ENCODE data around the gene TSPAN9.

TSPAN9 gene

GRCh38 chr12:3147260-3147659 is 70.1 kb downstream of the TSPAN9 start:
- TF ChIP-seq CTCF (IDR thresholded peaks at IDR 0.05; ENCODE audit: extremely low read depth, missing control alignments): no peak
- no peak for DNase-seq (ENCODE audit: low spot score)

- TF ChIP-seq CTCF (IDR thresholded peaks at IDR 0.05; ENCODE audit: extremely low read depth, missing control alignments): no peak
- no peak for DNase-seq (ENCODE audit: low spot score)
These were observed 71.3 kb downstream of the TSPAN9 start for GRCh38 chr12:3148366-3149000.

- no peak for TF ChIP-seq CTCF (IDR thresholded peaks at IDR 0.05; ENCODE audit: extremely low read depth, missing control alignments)
- DNase-seq (ENCODE audit: low spot score): no peak
These were observed 72.5 kb downstream of the TSPAN9 start for GRCh38 chr12:3149515-3150307.

- DNase-seq (ENCODE audit: low spot score): no peak
- TF ChIP-seq CTCF (IDR thresholded peaks at IDR 0.05; ENCODE audit: extremely low read depth, missing control alignments): no peak
These were observed 73.1 kb downstream of the TSPAN9 start for GRCh38 chr12:3150308-3150670.

DNA sequence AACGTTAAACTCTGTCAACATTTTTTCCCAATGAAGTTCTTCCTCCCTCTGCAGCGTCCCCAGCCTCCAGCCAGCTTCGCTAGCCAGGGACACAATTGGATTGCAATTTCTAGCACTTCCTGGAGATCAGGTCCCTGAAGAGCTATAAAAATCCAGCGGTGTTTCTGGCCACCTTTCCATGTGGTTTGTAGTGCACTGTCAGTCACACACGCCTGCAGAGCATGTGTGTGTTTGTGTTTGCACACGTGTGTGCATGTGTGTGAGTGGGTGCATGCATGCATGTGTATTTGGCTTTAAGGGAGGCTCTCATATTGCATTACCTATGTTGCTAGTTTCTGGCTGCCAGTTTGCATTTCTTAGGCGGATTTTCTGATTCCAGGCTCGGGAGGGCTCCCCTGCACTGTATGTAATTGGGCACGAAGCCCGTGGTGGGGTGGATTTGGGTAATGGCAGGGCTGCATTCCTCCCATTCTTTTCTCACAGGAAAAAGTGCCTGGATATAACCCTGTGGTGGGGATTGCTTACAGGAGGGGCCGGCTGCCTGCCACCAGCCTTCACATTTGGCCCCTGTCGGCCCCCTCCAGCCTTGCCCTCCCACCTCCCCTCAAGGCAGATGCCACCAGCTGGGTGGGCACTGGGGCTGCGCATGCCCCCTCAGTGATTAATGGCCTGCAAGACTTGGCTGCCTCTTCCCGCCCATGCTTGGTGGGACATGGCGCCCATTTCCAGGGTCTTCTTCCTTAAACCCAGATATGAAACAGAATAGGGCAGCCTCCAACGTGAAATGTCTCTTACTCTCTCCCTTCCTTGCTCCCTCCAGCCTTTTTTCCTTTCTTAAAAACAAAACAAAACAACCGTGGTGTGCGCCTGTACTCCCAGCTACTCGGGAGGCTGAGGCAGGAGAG is 74.0 kb downstream of the TSPAN9 start:
- no peak for TF ChIP-seq CTCF (IDR thresholded peaks at IDR 0.05; ENCODE audit: extremely low read depth, missing control alignments)
- no peak for DNase-seq (ENCODE audit: low spot score)

DNA sequence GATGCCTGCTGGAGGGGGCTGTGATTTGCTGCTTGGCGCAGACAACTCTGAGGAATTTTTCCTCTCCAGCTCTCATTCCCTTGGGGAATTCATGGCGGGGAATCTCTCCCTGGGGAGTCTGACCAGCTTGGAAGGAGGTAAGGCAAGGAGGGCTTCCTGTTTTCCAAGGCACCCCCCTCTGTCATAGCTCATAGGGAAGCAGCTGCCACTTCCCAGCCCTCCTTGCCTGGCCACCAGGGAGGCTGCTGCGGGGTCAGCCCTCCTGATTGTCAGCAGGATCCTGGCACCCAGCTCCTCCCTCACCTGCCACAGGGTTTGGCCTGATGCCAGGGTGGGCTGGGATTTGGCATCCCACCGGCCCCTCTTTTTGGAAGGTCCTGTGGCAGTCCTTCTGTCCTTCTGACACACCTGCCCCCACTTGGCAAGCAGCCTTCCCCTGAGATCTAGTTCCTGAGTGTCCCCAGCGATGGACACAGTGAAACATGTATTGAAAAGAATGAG is 74.9 kb downstream of the TSPAN9 start:
- TF ChIP-seq CTCF (IDR thresholded peaks at IDR 0.05; ENCODE audit: extremely low read depth, missing control alignments): no peak
- DNase-seq (ENCODE audit: low spot score): no peak

Measured in GM20000 (cell line).